Activated CD4-positive, alpha-beta T cell treated with anti-CD3 and anti-CD28 coated beads, Interleukin-2, amount 50 U/mL, for 16 hours (primary cell): ENCODE data around the gene PLEKHG4.

Experiments used
- DNase-seq: peaks from one replicate; pipeline ENCODE4 v3.0.0-alpha.2; 2020

The PLEKHG4 gene

GRCh38 chr16:67265834-67266233, 13.5 kb upstream of the PLEKHG4 start:
- no peak for DNase-seq

GRCh38 chr16:67268136-67268579, 11.2 kb upstream of the PLEKHG4 start:
- DNase-seq, result no peak

GRCh38 chr16:67269766-67270165, 9.6 kb upstream of the PLEKHG4 start:
- DNase-seq, result no peak

GRCh38 chr16:67270931-67271338, 8.4 kb upstream of the PLEKHG4 start:
- no peak for DNase-seq

GRCh38 chr16:67271446-67271845, 7.9 kb upstream of the PLEKHG4 start:
- no peak for DNase-seq

- no peak for DNase-seq
These were observed 4.0 kb upstream of the PLEKHG4 start for GRCh38 chr16:67275321-67275720.

- DNase-seq, result peak; percentile 16
These were observed 1.9 kb upstream of the PLEKHG4 start for GRCh38 chr16:67277294-67277998.

GRCh38 chr16:67277999-67278772, 1.1 kb upstream of the PLEKHG4 start:
- DNase-seq, result no peak

- peak; percentile 60 for DNase-seq
These were observed 498 bp upstream of the PLEKHG4 start for GRCh38 chr16:67278773-67279295.

GRCh38 chr16:67280090-67281015, 1.0 kb downstream of the PLEKHG4 start:
- no peak for DNase-seq

GRCh38 chr16:67281536-67282446, 2.5 kb downstream of the PLEKHG4 start:
- no peak for DNase-seq

GRCh38 chr16:67282447-67282805, 3.1 kb downstream of the PLEKHG4 start:
- DNase-seq, result no peak

- DNase-seq, result no peak
These were observed 3.9 kb downstream of the PLEKHG4 start for GRCh38 chr16:67283039-67283825.

- no peak for DNase-seq
These were observed 4.7 kb downstream of the PLEKHG4 start for GRCh38 chr16:67283826-67284555.

GRCh38 chr16:67284699-67285646, 5.6 kb downstream of the PLEKHG4 start:
- DNase-seq, result no peak

GRCh38 chr16:67286441-67287235, 7.3 kb downstream of the PLEKHG4 start:
- DNase-seq, result no peak

GRCh38 chr16:67287960-67288359, 8.6 kb downstream of the PLEKHG4 start:
- DNase-seq, result no peak

GRCh38 chr16:67291461-67291860, 12.1 kb downstream of the PLEKHG4 start:
- DNase-seq, result no peak
